Activated CD4-positive, alpha-beta T cell treated with anti-CD3 and anti-CD28 coated beads for 4 hours (primary cell): Measurements from ENCODE around the gene CADM1.

Experiments
- DNase-seq, 2 donors: peaks; one replicate each; pipeline ENCODE4 v3.0.0-alpha.2; 2020

CADM1 gene

DNA sequence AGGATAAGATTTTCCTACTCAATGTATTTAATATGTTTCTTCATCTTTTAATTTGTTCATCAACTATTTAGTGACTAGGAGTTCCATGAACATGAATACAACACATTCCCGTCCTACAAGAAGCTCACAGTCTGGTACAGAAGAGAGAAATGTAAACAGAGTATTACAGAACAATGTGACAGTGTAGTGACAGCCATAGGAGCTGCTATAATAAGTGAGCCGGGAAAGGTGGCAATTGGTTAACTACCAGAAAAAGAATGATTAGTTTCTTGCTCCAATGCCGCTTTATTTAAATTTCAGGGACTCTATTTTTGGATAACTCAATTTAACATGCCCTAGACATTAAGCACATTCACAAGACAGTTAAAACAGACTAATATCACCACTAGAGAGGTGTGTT, 192.3 kb downstream of the CADM1 start:
- DNase-seq = no peak

DNA sequence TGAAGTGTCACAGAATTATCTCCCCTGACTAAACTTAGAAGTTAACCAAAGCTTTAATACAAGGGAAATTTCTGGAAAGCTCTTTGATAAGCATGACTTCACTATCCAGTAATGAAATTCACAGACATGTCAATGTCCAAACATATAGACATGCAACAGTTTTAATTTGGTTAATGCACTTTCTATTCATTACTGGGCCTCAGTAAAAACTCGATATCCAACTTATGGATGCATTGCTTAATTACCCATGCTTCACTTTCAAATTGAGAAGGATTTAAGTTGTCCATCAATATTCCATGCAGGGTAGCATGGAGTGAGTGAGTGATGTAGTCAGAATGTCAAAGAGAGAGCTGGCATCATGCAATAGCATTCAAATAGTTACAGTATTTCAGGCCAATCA, 197.5 kb downstream of the CADM1 start:
- DNase-seq = no peak

DNA sequence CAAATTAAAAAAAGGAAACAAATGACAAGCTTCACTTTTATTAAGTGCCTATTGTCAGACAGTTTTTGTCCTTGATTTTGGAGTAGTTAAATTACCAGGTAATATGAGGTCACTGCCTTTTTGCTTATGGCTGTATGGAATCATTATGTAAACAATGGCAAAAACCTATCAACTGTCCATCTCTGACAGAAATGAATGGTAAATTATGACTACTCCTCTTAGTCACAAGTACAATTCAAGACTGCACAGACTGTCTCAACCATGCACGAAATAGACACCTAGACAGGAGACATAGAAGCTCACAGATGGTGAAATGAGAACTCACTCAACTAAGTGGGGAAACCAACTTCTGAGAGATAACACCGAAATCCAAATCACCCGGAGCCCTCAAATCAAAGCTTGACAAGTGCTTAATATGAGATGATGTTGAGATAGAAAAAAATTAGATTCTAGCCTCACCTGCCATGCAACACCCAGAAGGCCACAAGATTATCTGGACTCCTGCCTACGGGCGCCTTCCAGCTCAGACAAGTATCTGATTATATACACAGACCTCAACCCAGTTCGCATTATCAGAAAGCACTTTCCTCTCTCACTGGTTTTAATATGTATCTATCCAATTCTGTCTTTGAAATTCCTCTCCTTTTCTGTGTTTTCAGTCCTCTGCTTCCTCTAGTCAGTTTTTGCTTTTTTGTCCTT, 199.3 kb downstream of the CADM1 start:
- no peak for DNase-seq

DNA sequence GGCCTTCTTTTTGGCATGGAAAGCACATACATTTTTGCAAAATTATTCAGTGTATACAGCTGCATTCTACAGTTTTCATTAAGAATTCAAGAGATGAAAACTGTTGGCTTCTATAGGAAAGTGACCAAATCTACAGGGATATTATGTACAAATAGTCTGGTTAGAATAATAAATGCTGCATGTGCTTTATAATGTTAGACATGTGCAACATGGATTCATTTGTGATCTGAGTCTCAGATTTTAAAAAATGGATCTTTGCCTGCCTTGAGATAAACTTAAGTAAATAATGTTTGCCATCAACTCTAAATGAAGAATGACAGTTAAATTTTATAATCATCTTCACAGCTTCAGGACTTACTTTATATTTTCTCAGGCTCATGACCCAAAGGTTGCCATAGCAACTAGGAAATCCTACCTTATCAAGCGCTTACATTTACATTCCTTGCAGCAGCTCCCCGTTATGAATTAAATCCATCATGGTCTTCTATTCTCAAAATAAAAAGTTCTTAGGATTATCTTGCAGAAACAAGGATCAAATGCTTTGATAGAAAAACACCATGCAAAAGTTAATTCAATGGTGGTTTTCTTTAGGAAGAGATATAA, 200.2 kb downstream of the CADM1 start:
- no peak for DNase-seq

DNA sequence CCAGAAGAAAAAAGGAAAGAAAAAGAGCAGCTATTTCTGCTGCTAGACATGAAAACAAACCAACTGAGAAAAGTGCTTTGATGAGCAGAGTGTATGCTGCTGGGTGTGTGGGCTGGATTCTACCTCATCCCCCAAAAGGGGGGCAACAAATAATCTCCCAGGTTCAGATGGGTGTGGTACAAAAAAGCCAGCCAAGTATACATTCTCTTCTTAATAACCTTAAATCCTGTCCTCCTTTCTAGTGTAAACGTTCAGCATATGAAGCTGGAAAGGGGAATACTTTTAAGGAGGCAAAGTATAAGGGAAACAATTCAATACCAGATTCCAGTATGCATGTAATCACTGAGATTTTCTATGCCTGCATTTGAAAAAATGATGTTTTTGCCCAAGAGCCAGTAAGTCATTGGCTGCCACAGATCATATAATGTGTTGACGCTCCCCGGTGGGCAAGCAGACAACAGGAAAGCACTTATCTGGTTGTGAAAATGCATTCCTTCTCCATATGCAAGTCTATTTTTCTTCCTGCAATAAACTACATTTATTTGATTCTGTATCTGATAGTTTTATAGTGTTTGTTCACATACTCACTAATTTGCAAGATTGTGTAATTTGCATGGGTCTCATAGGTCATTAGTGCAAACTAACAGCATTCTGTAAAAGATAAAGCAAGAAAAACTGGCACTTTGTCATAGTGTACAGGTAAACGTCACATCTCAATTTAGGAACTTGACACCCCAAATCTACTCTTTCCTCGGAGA, 201.1 kb downstream of the CADM1 start:
- DNase-seq = no peak

DNA sequence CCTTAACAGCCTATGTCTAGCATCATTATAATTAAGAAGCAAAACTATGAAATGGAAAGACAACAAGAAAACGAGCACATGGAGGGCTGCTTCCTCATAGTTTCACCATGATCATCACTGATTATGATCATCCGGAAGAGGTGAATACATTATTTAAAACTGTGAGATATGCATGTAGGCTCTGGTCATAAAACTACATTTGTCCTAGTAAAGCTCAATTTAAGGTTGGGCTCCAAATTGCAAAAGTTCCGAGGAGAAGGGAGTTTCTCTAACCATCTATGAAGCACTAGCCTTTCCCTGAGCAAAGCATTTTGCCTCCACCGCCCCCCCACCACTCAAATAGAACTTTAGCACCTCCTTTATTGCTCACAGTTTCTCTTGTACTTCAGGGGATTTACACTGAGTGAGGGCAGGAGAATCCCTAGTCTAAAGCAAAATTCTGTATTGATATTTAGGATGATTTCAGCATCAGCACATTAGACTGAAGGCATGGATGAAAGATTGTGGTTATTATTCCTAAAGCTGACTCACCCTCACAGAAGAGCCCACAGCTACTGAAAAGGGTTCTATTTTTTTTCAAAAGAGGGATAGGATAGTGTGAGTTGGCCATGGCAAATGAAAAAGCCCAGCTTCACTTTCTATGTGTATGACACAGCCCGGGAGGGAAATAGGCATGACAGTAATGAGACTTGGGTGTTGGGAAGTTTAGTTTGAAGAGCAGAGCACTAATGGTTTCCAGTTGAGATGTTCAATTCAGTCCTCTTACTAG, 203.4 kb downstream of the CADM1 start:
- DNase-seq = no peak

DNA sequence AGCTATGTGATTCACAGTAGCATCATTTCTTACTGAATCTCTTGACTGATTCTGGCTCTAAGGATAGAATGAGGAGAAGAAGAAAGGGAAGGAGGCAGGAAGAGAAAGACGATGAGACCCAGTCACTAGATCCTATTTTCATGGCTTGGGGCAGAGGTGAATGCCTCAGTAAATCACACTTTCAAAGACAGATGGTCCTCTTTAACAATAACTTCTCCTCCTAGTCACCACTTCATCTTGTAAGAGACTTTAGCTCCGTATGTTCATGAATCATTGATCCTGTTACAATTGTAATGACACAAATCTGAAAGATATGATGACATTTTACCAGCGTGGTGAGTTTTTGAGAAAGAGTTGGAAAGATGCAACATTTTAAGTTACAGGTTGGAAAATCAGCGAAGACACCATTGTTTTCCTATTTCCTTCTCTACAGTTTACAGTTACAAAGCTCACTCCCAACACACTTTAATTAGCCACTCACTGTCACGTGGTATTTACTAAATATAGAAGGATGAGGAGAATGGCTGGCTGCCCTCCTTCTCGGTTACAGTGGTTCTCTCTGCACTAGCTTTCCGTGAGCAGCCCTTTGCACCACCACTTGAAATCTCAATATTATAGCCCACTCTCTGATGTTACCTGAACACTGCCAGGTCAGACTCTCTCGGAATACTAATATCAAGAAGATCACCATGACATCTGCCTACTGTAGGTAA, 205.8 kb downstream of the CADM1 start:
- no peak for DNase-seq

DNA sequence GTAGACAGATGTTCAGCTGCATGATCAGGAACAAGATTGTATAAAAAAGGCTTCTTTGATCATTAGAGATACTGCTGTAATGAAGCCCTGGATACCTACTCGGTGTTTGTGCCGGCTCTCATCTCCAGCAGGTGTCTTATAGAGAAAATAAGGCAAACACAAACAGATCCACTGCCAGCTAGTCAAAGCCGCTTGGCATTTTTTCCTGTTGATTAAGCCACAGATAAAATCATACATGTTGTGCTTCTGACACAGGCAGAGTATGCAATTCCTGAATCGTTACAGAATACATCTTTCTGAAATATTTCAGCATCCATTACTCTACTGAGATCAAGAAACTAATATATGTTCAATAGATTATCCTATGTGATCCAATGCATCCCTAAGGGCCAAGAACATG, 206.9 kb downstream of the CADM1 start:
- DNase-seq = no peak

DNA sequence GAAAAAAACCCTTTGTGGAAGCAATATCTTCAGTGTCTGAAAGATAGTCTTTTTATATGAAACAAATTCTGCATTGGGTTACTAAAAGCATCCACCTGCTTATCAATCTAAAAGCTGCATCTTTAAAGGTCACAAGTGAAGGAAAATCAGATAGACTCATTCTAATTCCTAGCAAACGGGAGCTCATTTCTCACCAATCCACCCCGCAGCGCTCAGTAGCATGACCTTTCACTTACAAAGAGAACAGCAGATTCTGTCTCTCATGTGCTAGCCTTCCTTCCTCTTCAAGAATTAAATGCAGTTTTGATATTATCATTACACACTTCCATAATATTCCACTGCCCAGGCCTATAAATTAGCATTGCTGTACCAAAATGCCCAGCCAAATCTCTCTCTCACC, 212.9 kb downstream of the CADM1 start:
- DNase-seq = no peak

DNA sequence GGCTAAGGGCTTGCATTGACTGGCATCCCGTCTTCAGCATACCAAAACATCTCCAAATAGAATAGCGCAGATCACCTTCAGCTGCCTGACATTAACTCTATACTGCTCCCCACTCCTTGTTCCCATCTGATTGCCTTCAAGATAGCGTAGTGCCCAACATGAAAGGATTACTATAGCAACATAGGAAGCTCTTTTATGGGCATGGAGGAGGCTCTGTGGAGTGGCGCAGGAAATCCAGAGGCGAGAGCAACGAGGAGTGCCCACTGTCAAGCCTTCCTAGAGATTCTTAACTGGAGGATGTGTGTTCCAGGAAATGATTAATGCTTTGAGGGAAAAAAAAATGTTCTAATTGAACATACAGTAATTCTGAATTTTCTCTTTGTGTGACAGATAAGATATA, 213.3 kb downstream of the CADM1 start:
- DNase-seq = no peak

DNA sequence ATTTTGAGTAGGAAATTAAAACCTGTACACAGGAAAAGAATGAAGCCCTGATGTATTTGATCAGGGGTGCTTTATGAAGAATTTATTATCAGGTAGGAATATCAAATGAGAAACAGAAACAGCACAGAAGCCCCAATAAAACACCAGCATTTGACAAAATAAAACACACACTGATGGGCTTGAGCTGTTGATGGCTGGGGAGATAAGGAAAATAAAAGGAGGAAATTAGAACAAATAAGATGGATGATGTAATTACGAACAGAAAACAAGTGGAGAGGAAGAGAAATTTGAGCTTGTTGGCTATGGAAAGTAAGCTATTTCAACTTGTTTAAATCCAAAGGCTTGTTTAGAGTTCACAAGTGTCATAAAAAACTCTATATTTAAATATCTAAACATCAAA, 213.7 kb downstream of the CADM1 start:
- no peak for DNase-seq

DNA sequence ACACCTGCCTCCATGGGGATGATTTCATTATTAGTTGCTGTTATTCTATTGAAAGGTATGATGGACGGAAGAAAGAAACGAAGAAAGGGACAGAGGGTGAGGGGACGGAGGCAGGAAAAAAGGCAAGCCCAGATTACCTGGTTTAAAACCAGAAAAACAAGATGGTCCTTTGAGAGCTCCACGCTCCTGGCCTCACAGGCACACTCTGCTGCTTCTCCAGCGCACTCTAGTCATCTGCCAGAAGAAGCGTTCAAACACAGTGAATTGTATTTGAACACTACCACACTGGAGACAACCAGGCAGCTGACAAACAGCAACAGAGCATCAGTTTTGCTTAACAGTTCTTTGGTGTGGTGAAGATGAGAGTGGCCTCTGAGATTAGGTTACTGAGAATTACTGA, 216.9 kb downstream of the CADM1 start:
- no peak for DNase-seq

DNA sequence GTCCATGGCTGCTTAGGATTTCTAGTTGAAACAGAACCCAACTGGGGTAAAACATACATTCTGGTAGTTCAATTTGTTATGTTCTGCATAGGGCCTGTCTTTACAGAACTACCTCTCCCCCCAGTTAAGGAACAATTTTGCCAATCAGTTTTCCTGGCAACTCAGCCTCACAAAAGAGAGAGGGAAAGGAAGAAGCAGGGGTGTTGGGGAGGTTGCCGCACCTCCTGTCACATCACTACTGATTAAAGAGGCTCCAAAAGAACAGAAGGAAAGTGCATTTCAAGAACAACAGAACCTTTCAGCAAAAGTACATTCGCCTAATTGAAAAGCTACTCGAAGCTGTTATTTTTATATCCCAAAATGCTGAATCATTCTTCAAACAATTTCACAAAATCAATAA, 217.6 kb downstream of the CADM1 start:
- no peak for DNase-seq

DNA sequence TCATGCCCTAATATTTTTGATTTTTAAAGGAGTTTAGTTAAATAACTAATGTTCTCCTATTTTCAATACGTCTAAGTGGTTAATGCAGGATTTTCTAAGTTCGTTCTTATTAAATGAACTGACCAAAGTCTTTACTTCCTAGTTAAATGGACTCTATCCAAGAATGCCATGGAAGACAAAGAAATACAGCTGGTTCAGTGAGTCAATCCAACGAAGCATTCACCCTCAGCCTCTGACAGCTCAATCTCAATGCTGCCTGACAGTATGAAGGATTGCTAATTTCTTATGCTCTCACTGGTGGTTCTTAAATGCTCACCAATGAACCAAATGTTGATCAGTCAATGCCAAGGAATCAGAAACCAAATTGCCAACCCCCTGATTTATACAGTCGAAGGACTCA, 219.4 kb downstream of the CADM1 start:
- no peak for DNase-seq

DNA sequence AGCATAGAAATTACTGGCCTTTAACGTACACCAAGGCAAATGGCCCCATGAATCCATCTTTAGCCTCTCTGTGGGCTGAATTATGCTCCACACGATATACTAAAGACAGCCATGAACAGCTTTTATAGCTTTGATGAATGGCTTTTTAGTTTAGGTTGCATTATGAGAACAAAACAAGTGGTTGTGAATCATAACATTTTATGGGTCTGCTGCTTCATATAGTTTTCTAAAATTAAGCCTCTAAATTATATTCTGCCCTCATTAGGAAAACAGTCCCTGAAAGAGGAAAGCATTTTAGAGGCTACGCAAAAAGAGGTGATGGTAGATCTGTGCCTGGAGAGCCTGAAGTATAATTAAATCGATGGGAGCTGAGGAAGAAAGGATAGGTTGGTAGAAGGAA, 221.3 kb downstream of the CADM1 start:
- DNase-seq = no peak

DNA sequence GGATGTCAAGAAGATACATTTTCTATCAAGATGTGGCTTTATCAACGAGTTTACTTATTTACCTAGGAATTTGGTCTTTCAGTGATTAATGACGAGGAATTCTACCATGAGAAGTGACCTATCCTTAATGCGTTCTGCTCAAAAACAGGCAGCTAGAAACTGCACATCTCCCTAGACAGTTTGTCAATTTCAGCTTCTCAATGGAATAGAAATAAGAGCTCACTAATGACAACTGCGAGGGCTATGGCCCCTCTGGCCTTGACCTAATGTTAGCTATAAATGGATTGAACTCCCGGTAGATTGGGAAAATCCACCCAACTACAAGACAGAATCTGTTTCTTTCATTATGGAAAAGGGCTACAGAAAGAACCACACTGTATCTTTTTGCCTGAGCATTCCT, 223.4 kb downstream of the CADM1 start:
- DNase-seq = no peak

DNA sequence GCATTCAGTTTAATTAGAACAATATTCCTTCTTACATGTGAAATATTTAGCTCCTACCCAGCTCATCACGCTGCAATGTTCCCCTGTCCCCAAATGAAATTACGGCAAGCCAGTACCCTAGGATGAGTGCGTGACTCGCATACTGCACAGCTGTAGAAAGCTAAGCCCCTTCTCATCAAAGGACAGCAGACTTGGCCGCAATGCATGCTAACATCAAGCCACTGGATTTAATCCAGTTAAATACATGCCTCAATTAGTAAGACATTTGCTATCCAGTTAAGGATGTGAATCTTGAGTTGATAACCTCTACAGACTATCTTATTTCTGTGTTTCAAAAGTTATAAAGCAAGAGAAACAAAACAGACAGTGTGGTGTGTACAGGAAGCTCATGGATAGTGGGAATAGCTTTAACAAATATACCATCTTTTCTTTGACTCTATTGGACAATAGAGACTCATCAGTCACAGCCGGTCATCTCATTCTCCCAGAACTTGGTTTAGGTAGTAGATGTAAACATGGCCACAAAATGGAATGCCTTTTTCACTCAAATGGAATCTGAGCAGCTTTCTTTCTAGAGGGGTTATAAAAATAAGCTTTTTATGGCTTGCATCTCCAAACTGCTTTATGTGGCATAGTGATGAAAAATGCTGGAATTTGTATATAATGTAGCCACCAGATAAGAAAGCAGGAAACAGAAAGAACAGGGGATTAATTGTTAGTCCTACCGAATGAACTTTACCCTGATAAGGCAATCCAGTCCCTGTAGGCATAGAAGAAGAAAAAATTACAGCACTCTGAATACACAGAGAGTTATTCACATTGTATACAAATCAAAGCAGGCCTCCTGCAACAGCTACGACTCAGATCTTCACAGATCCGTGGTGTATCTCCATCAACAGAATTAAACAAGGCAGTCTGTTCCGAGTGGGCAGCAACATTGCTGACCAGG, 224.1 kb downstream of the CADM1 start:
- no peak for DNase-seq

DNA sequence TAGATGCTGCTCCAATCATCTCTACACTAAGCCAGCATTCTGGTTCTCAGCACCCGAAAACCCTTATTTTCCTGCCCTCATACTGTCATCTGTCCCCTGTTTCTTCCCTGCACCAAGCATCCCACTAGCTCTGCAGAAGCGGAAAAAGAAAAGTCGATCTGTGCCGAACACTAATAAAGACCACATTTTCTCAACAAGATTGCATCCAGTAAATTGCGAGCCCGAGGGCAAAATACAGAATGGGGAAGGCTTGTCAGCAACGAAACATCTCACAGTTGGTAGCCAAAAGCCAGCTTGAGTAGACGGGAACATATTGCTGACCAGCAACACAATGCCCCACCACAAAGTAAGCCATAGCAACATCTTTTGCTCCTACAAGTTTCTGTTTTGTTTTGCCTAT, 227.4 kb downstream of the CADM1 start:
- no peak for DNase-seq

DNA sequence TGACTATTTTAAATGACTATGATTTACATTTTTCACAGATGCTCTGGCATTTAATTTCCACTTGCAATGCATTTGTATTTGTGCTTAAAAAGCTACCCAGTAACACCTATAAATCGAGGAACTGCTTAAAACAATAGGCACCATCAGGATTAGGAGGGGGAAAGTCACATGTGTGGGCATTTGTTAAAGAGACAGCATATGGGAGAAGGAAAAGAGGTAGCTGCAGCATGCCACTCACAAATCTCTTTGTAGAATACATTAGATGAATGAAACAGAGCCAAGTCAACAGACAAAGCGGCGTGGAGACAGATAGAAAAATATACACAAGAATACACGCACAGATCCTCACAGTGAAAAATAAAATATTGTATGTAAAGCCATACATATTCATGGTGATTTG, 228.0 kb downstream of the CADM1 start:
- no peak for DNase-seq

DNA sequence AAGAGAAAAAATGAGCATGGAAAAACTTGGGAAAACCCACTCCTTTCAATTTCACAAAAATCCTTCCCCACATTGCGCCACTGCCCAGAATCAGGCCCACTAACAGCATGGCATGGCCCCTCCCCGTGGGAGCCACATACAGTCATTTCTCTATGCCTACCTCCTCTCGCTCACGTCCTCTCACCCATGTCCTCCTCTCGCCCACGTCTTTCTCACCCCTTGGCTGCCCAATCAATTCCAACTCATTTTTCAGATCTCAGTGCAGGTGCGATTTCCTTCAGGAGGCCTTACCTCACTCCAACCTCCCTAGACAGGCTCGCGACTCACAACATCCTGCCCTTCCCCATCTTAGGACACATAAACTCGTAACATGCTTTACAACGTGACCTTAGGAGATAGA, 229.2 kb downstream of the CADM1 start:
- no peak for DNase-seq

DNA sequence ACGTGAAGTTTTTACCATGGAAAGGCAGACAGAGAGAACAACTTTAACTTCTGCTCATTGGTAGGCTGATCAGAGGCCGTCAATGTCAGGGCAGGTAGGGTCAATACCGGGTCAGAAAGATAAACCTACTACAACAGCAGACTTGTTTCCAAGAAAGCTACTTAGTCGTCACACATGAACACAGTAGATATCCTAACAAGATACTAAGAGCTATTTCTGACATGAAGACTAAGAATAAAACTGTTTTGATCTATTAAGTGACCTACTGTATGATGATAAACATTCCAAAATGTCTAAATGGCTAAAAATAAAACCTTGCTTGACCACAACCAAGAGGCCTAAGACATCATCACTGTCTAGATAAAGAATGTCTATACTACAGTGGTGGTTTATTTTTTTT, 231.3 kb downstream of the CADM1 start:
- no peak for DNase-seq

DNA sequence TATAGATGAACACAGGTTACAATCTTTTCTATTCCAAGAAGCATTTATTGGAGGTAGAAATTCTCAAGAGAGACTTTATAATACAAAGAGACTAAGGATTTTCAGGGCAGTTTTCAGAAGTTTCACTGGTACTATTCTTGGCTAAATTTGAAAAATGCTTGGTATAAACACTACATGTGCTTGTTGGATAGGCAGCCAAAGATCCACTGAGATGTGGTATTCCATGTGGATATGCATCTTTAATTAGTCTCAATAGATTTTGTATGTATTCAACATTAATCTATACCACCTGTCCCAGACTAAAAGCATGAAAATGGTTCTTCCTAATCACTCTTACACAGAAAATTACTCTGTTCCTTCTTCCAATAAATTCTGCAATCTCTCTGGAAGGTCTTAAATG, 232.6 kb downstream of the CADM1 start:
- no peak for DNase-seq
